Activated T-cell treated with anti-CD3 and anti-CD28 coated beads for 24 hours (primary cell): ENCODE results near the gene ASMT.
"Not testable (repeated sequence)": the region's sequence is repeated elsewhere in the genome, so short reads cannot be mapped to it uniquely, and the experiment has no call there.

Experiments
- DNase-seq: peaks from one replicate; pipeline ENCODE4 v3.0.0-alpha.2; 2020; ENCODE audit warnings: low read depth

ASMT gene

GRCh38 chrX:1597345-1598020, 17.4 kb upstream of the ASMT start:
- no peak for DNase-seq

GRCh38 chrX:1598021-1598875, 16.6 kb upstream of the ASMT start:
- DNase-seq: no peak

GRCh38 chrX:1598876-1599790, 15.7 kb upstream of the ASMT start:
- no peak for DNase-seq

DNA sequence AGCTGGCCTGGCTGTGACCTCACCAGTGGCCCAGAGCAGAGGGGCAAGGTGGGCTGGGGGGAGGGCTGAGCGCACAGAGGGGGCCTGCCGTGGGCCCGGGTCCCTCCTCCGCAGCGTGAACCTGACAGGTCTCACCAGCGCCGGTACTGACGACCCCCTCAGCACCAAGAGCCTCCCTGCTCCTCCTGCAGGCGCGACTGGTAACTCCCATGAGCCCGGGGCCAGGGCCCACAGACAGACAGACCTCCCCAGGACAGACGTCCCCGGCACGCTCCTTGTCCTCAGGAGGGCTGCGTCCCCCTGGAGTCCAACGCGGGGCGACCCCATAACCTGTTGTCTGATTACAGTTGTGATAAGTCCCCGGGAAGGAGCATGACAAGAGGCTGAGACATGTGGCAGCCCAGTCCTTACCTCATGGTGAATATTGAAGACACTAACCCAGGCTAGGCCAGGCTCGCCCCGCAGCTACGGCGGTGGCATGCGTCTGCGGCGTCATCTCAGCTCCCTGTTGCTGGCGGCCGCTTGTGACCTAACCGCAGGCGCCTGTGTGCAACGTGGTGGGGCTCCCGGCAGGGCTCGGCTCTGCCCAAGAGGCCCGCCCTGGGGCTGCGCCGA, 15.0 kb upstream of the ASMT start:
- DNase-seq: no peak

DNA sequence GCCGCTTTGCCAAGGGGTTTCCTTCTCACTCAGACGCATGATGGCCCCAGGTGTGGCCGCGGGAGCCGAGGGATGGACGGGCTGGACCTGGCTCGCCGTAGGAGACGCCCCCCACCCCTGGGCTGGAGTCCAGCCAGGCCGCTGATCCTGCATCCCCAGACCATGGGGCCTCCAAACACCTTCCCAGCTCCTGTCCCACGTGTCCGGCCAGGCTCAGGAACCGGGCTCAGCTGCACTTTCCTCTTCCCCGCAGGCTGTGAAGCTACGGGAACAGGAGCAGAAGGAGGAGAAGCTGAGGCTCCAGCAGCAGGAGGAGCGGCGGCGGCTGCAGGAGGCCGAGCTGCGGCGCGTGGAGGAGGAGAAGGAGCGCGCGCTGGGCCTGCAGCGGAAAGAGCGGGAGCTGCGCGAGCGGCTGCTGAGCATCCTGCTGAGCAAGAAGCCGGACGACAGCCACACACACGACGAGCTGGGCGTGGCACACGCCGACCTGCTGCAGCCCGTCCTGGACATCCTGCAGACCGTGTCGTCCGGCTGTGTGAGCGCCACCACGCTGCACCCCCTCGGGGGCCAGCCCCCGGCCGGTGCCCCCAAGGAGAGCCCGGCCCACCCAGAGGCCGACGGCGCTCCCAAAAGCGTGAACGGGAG, 14.3 kb upstream of the ASMT start:
- DNase-seq: no peak

DNA sequence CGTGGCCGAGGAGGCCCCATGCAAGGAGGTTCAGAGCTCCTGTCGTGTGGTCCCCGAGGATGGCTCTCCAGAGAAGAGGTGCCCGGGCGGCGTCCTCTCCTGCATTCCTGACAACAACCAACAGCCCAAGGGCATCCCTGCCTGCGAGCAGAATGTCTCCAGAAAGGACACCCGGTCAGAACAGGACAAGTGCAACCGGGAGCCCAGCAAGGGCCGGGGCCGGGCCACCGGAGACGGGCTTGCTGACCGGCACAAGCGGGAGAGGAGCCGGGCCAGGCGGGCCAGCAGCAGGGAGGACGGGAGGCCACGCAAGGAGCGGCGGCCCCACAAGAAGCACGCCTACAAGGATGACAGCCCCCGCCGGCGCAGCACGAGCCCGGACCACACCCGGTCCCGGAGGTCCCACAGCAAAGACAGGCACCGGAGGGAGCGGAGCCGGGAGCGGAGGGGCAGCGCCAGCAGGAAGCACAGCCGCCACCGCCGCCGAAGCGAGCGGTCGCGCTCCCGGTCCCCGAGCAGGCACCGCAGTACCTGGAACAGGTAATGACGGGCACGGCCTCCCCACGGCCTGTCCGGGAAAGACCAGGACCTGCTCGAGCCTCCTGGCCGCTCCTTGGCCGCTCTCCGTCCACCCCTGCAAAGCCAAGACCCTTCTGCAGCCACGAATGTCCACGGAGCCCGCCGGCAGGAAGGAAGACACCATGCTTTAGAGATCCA, 13.7 kb upstream of the ASMT start:
- DNase-seq: no peak

GRCh38 chrX:1601768-1602085, 13.1 kb upstream of the ASMT start:
- DNase-seq: no peak

DNA sequence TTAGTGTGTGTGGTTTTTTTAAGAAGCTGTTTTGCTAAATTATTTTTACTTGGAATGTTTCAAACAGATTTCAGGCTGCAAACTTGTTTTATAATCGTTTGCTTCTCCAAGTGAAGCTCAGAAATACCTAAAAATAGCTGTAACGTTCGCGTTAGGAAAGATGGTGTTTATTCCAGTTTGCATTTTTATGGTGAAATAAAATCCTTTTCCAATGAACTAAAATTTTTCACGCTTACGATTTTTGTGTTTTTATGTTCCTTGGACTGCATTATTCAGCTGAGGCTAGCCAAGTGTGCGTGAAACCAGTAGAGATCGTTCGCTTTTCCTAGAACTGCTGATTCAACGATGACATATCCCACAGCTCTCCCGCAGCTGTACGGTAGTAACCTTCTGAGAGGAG, 12.6 kb upstream of the ASMT start:
- no peak for DNase-seq

DNA sequence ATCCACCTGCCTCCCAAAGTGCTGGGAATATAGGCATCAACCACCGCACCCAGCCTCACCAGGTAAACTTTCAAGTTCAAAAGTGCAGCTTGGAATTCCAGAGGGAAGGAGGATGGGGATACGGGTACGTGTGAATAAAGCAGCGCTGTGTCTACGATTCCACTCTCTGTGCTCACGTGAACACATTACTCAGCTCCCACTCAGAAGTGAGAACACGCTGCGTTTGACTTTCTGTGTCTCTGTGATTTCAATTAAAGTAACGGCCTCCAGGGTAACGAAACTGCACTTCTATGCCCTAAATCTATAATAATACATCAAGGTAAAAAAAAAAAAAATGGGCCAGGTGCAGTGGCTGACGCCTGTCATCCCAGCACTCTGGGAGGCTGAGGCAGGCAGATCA, 8.4 kb upstream of the ASMT start:
- DNase-seq: no peak

- DNase-seq: no peak
Measured at GRCh38 chrX:1609311-1609710, 5.5 kb upstream of the ASMT start.

- no peak for DNase-seq
Measured at GRCh38 chrX:1609762-1610161, 5.1 kb upstream of the ASMT start.

DNA sequence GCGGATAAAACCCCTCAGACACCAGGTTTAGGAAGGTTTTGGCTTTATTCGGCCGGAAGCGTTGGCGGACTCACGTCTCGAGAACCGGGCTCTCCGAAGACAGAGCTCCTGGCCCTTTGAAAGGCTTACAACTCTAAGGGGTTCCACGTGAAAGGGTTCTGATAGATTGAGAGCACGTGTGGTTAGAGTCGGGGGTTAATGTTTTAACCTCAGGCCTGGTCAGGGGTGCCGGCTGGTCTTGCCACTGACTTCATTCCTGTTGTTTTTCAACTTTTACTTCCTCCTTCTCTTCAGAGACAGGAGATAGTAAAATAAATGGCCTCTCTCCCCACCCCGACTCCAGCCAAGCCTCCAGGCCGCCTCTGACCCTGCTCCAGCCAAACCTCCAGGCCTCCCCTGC, 4.7 kb upstream of the ASMT start:
- DNase-seq: no peak

DNA sequence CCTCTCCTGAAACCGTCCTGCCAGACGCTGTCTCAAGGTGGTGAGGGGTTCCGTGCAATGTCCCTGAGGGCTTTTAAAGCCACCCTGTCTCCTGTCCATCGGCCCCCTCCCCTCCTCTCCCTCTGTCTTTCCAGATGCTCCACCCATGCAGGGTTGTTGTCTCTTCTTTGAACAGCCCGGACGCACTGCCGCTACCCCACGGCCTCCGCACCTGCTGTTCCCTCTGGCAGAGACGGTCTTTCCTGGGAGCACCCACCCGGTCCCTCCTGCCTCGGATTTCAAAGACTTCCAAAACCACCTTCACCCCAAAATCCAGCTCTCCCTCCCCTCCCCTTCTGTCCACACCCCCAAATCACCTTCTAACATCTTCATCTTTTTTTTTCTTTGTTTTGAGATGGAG, 4.1 kb upstream of the ASMT start:
- no peak for DNase-seq

DNA sequence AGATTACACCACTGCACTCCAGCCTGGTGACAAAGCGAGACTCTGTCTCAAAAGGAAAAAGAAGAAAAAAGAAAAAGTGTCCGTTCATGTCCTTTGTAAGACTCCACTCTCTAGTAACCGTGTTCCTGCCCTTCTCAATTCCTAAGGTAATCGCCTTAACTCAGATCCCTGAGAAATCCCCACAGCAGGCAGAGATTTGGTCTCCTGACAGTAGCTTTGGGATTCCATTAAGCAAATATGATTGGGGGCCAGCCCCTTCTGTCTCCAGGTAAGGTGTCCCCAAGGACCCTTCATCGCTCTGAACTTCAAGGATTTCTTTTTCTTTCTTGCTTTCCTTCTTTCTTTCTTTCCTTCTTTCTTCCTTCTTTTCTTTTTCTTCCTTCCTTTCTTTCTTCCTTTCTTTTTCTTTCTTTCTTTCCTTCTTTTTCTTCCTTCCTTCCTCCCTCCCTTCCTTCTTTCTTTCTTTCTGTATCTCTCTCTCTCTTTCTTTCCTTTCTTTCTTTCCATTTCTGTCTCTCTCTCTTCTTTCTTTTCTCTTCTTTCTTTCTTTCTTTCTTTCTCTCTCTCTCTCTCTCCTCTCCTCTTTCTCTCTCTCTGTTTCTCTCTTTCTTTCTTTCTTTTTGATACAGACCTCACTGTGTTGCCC, 2.1 kb upstream of the ASMT start:
- DNase-seq: no peak

DNA sequence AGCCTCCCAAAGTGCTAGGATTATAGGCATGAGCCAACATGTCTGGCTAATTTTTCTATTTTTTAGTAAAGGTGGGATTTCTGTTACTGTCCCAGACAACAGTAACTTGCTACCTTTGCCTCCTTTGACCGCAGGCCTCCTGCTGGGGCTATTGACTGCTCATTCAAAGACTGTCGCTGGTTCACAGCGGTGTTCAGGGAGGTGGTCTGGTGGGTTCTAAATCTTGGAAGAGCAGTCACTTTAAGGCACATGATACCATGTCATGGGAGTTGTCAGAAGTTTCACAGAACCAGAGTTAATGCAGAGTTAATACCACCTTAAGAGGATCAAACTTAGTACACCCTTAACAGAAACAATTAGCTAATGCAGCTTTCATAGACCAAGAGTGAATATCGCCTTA, 3.8 kb downstream of the ASMT start:
- no peak for DNase-seq

DNA sequence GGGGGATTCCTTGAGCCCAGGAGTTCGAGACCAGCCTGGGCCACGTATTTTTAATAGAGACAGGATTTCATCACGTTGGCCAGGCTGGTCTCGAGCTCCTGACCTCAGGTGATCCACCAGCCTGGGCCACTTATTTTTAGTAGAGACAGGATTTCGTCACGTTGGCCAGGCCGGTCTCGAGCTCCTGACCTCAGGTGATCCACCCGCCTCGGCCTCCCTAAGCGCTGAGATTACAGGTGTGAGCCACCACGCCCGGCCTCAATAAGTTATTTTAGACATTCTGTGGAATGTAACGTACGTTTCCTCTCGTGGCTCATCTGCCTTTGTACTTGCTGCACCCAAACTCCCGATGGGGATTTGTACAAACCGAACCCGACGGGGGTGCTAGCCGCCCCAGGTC, 8.8 kb downstream of the ASMT start:
- DNase-seq: no peak

DNA sequence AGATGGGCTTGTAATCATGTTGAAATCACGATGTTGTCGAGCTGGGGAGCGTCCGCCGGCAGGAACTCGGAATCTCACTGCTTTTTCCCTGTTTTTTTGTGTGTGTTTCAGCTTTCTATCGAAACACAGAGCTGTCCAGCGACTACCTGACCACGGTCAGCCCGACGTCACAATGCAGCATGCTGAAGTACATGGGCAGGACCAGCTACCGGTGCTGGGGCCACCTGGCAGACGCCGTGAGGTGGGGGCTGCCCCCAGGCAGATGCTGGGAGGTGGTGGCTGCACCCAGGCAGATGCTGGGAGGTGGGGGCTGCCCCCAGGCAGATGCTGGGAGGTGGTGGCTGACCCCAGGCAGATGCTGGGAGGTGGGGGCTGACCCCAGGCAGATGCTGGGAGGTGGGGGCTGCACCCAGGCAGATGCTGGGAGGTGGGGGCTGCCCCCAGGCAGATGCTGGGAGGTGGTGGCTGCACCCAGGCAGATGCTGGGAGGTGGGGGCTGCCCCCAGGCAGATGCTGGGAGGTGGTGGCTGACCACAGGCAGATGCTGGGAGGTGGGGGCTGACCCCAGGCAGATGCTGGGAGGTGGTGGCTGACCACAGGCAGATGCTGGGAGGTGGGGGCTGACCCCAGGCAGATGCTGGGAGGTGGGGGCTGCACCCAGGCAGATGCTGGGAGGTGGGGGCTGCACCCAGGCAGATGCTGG, 9.4 kb downstream of the ASMT start:
- DNase-seq: not testable (repeated sequence)

DNA sequence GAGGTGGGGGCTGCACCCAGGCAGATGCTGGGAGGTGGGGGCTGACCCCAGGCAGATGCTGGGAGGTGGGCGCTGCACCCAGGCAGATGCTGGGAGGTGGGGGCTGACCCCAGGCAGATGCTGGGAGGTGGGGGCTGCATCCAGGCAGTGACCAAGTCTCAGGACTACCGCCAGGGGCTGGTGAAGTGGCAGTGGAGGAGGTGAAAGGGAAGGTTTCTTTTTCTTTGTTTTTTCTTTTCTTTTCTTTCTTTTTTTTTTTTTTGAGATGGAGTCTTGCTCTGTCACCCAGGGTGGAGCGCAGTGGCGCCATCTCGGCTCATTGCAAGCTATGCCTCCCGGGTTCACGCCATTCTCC, 10.0 kb downstream of the ASMT start:
- DNase-seq: not testable (repeated sequence)

DNA sequence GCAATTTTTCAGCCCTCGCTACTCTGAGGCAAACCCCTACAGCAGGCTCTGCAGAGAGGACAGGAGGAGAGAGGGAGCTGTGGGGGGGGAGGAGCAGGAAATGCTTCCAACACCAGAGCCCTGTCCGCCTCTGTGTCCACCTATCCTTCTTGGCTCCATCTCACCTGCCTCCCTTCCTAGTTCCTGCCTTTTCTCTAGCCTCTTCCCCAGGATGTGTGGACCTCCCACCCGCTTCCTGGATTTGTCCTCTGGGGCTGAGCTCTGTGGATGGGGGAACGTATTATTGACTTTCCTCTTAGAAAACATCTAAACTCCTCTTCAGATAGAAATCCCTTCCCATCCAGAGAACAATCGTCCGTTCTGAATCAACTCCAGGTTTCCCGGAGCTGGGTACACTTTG, 14.4 kb downstream of the ASMT start:
- no peak for DNase-seq

DNA sequence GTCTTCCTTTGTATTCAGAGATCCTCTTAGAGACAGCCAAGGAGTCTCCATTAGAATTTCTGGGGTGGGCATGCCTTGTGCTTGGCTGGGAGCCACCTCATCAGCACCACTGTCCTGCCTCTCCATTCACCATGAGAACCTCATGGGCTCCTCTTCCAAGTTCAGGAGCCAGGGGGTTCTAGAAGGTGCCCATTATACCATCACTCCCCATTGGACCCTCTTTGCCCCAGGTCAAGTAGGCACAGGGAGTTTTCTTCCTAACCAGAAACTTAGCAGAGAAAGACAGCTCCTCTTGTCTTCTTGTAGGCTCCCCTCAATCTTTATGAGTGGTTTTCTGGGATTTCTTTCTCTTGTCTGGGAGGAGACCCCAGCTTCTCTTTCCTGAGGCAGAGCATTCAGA, 31.1 kb downstream of the ASMT start:
- DNase-seq: no peak
